GM21576 (cell line): ENCODE data around the gene CC2D2B.
"Not testable (repeated sequence)": the region's sequence is repeated elsewhere in the genome, so short reads cannot be mapped to it uniquely, and the experiment has no call there.

Source experiments
- ATAC-seq: cut with Tn5 transposase; IDR thresholded peaks from one replicate; pipeline ENCODE4 v1.9.1; 2021; ENCODE audit warnings: mild to moderate bottlenecking, moderate library complexity; ENCODE audit not compliant: unreplicated experiment

Gene CC2D2B

GRCh38 chr10:96017191-96017687, 109.5 kb downstream of the CC2D2B start:
- ATAC-seq: peak; percentile 63

- no peak for ATAC-seq
Measured at GRCh38 chr10:96021332-96021731, 113.6 kb downstream of the CC2D2B start.

GRCh38 chr10:96022739-96023138, 115.0 kb downstream of the CC2D2B start:
- no peak for ATAC-seq

GRCh38 chr10:96023168-96023567, 115.4 kb downstream of the CC2D2B start:
- no peak for ATAC-seq

- no peak for ATAC-seq
Measured at GRCh38 chr10:96025566-96025965, 117.8 kb downstream of the CC2D2B start.

- no peak for ATAC-seq
Measured at GRCh38 chr10:96034625-96035024, 126.8 kb downstream of the CC2D2B start.

GRCh38 chr10:96038476-96039387, 131.0 kb downstream of the CC2D2B start:
- ATAC-seq: no peak

- ATAC-seq: no peak
Measured at GRCh38 chr10:96041146-96041545, 133.4 kb downstream of the CC2D2B start.

GRCh38 chr10:96043033-96043892, 135.5 kb downstream of the CC2D2B start, which contains the start of gene CCNJ:
CCNJ (plus strand) TSS chr10:96043583; CDS start chr10:96044394, 811 bp downstream.
- ATAC-seq: peak; percentile 85

GRCh38 chr10:96043893-96044715, 136.3 kb downstream of the CC2D2B start:
- ATAC-seq: peak; percentile 33

GRCh38 chr10:96044736-96045135, 137.0 kb downstream of the CC2D2B start:
- no peak for ATAC-seq

- no peak for ATAC-seq
Measured at GRCh38 chr10:96046546-96046945, 138.8 kb downstream of the CC2D2B start.

GRCh38 chr10:96047004-96047649, 139.4 kb downstream of the CC2D2B start:
- no peak for ATAC-seq

GRCh38 chr10:96047925-96048324, 140.2 kb downstream of the CC2D2B start:
- not testable (repeated sequence) for ATAC-seq

- no peak for ATAC-seq
Measured at GRCh38 chr10:96049340-96049739, 141.6 kb downstream of the CC2D2B start.

- ATAC-seq: no peak
Measured at GRCh38 chr10:96053985-96054384, 146.2 kb downstream of the CC2D2B start.

GRCh38 chr10:96056787-96057186, 149.0 kb downstream of the CC2D2B start:
- ATAC-seq: no peak

GRCh38 chr10:96061232-96061631, 153.5 kb downstream of the CC2D2B start:
- no peak for ATAC-seq

- ATAC-seq: no peak
Measured at GRCh38 chr10:96072674-96073073, 164.9 kb downstream of the CC2D2B start.

GRCh38 chr10:96073722-96074121, 165.9 kb downstream of the CC2D2B start:
- no peak for ATAC-seq
